Stimulated activated CD8-positive, alpha-beta memory T cell treated with anti-CD3 and anti-CD28 coated beads, Interleukin-12 subunit alpha, Interleukin-12 subunit beta, amount 100 ng/mL, for 1 hour (primary cell): ENCODE data around the gene NCCRP1.

ENCODE experiments used
- DNase-seq: peaks from one replicate; pipeline ENCODE4 v3.0.0-alpha.2; 2020; ENCODE audit warnings: low read depth

NCCRP1 gene

DNA sequence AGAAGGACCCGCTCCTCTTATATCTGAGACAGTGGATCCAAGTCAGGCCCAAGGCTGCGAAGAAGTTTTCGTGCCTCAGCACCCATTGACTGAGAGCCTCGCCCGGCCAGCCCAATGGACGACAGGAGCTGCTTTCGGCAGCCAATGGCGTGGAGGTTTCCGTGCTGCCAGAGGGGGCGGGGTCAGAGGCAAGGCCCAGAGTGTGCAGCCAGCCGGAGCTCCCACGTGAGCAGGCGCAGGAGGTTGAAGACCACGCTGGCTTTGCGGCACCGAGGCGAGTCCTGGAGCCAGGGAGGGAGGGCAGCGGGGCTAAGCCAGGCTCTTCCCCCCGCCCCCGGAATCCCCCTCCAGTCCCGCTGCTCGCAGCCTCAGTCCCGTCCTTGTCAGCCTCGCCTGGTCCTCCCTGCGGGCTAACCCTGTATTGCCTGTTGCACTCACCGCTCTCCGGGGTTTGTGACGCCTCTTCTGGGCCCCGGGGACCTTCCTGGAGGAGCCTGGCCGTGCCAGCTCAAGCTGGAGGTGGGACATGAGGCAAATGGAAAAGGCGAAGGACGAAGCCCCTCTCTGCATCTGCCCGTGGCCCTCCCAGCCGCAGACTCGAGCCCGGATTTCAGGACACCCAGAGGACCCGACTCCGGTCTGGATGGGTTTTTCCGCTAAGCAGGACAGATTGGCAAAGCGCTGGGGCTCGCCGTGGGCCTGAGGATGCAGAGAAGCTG is 50.3 kb downstream of the NCCRP1 start:
- DNase-seq, result no peak

DNA sequence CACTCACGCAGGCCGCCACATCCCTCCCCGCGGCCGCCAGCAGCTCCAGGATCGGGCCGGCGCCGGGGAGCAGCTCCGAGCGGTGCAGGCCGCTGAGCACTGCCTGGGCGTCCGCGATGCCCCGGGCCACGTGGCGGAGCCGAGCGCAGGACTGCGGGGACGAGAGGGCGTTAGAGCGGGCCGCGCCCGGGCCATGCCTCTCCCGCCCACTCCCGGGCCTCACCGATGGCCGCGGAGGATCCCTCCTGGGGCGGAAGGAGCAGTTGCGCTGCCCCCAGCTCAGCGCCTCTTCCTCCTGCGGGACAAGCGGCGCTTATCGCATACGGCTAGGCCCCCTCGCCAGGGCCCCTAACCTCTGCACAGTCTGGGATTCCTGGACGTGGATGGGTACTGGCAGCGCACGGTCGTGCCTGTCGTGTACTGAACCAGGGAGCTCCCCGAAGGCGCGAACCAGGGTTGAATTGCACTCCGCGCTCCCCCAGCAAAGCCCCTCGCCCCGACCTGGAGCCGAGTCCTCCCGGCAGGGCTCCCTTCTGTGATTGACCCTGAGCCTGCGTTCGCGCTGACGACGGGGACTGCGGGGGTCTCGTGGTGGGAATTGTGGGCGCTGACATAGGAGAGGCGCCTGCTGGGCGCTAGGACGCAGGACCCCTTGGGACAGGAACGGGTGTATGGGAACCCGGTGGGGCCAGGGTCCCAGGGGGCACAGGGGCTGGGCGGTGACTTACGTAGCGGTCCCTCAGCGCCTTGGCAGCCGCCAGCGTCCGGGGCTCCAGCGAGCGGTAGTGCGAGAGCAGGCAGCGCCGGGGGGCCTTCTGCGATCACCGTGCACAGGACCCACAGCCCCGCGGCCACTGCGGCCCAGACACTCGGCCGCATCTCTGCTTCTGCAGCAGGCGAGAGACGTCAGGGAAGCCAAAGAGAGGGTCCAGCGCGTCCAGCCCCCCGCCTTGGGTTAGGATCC is 51.2 kb downstream of the NCCRP1 start:
- DNase-seq, result no peak

GRCh38 chr19:39248806-39249205 is 52.0 kb downstream of the NCCRP1 start, which contains the start of gene IFNL4:
IFNL4 (minus strand) TSS chr19:39248856.
- no peak for DNase-seq

DNA sequence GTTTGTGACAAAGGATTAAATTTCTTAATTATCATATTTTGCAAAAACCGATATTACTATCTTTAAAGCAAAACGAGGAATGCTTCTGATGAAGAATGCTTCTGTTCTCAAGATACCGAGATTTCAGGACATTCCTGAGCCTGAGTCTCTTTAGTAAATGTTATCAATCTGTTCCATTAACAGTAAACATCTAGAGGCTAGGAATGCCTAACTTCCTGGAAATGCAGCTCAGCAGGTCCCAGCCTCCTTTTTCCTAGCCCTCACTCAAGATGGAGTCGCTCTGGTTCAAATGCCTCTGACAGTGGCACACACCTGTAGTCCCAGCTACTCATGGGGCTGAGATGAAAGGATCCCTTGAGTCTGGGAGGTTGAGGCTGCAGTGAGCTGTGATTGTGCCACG is 54.3 kb downstream of the NCCRP1 start:
- no peak for DNase-seq
